ENCODE measurements around the gene EEF1A2.
"Not testable (repeated sequence)": the region's sequence is repeated elsewhere in the genome, so short reads cannot be mapped to it uniquely, and the experiment has no call there.

Gene EEF1A2

DNA sequence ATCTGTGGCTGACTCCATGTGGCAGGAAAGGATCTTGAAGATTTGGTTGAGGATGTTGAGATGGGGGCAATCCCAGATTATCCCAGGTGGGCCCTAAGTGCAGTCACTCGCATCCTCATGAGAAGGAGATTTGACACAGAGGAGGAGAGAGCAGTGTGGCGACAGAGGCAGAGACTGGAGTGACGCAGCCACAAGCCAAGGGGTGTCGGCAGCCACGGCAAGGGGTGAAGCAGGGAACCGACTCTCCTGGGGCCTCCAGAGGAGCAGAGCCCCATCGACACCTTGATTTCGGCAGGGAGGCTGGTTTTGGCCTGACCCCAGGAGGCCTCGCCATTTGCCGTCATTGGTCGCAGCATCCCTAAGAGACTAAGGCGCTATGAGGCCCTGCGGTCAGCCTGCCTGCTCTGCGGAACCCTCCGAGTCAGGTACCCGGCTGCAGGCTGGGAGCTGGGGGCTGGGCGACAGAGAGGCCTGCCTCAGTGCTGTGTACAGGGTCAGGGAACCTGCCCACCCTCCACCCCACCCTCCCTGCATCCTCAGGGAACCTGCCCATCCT, 12.5 kb downstream of the EEF1A2 start:
- no peak overlapping the region for H3K4me3 ChIP-seq (ENCODE audit: low read depth, low read length)
- TF ChIP-seq, protein P1, sequence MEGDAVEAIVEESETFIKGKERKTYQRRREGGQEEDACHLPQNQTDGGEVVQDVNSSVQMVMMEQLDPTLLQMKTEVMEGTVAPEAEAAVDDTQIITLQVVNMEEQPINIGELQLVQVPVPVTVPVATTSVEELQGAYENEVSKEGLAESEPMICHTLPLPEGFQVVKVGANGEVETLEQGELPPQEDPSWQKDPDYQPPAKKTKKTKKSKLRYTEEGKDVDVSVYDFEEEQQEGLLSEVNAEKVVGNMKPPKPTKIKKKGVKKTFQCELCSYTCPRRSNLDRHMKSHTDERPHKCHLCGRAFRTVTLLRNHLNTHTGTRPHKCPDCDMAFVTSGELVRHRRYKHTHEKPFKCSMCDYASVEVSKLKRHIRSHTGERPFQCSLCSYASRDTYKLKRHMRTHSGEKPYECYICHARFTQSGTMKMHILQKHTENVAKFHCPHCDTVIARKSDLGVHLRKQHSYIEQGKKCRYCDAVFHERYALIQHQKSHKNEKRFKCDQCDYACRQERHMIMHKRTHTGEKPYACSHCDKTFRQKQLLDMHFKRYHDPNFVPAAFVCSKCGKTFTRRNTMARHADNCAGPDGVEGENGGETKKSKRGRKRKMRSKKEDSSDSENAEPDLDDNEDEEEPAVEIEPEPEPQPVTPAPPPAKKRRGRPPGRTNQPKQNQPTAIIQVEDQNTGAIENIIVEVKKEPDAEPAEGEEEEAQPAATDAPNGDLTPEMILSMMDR (IDR thresholded peaks at IDR 0.05; ENCODE audit: insufficient read depth, low read depth, low read length, missing control alignments), result no peak

DNA sequence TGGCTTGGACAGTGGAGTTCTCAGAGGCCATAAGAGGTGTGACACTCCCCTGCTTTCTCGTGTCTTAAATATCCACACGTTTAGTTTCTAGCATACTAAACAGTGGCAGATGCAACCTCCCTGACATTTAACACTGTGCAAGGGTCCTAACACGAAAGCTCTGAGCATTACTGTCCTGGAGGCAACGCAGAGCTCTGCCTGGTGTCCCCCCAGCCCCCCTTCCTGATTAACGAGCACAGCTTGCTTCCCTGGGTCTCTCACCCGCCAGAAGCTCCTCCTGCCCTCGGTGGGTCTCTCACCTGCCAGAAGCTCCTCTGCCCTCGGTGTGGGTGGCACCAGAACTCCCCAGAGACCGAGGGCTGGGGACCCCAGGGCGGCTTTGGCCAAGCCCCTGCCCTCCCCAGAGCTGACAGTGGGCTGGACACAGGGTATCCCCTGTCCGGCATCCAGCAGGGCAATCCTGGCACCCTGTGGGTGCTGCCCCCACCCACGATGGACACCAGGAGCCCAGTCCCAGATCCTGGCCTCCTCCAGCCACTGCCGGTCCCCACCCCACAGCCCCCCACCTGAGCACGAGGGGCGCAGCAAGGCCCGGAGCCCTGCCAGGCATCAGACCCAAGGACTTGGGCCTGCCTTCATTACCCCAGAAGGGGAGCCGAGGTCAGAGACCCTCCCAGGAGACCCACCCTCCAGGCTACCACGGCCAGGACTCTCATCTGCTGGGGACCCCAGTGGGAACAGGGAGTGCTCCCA, 14.1 kb downstream of the EEF1A2 start:
- DNase-seq (ENCODE audit: low read depth), result no peak
- no peak overlapping the region for H3K4me3 ChIP-seq (ENCODE audit: low read depth, low read length)
- TF ChIP-seq, protein P1 (IDR thresholded peaks at IDR 0.05; ENCODE audit: insufficient read depth, low read depth, low read length, missing control alignments), result no peak

More for the DNA sequence above, 12.5 kb downstream of the EEF1A2 start:
- DNase-seq (ENCODE audit: low read depth), result no peak

DNA sequence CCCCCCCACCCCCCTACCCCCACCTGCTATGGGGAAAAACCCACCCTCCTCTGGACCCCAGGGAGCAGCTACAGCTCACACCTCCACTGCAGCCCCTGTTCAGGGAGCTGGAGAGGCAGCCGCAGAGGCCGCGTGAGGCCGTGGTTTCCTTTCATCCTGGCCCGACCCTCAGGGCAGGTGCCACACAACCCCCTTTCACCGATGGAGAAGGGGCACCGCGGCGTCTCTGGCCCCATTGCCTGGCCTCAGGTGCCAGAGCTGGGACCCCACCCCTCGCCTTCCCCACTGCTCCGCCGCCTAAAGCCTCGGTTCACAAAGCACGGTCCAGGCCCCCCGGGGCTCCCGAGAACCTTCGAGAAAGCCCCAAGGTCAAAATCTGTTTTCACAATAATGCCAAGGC, 14.6 kb downstream of the EEF1A2 start:
- no peak overlapping the region for H3K4me3 ChIP-seq (ENCODE audit: low read depth, low read length)
- no peak for DNase-seq (ENCODE audit: low read depth)
- TF ChIP-seq, protein P1 (IDR thresholded peaks at IDR 0.05; ENCODE audit: insufficient read depth, low read depth, low read length, missing control alignments), result no peak

DNA sequence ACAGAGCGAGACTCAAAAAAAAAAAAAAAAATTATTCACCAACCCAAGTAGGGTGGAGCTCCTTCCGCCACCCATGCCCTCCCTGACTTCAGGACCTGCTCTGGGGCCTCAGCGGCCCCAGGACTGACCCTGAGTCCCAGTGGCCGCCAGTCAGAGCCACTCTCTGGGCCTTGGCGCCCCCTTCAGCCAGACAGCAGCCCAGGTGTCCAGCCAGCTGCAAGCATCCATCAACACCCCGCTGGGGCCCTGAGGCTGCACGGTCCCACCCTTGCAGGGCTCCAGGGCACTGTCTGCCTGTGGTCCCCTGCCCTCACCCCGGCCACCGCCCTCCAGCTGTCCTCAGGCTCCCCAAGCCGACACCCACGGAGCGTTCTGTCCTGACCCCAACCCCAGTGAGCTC, 15.0 kb downstream of the EEF1A2 start:
- TF ChIP-seq, protein P1 (IDR thresholded peaks at IDR 0.05; ENCODE audit: insufficient read depth, low read depth, low read length, missing control alignments), result peak; percentile 3
- H3K4me3 ChIP-seq (ENCODE audit: low read depth, low read length), result no peak overlapping the region
- no peak for DNase-seq (ENCODE audit: low read depth)

DNA sequence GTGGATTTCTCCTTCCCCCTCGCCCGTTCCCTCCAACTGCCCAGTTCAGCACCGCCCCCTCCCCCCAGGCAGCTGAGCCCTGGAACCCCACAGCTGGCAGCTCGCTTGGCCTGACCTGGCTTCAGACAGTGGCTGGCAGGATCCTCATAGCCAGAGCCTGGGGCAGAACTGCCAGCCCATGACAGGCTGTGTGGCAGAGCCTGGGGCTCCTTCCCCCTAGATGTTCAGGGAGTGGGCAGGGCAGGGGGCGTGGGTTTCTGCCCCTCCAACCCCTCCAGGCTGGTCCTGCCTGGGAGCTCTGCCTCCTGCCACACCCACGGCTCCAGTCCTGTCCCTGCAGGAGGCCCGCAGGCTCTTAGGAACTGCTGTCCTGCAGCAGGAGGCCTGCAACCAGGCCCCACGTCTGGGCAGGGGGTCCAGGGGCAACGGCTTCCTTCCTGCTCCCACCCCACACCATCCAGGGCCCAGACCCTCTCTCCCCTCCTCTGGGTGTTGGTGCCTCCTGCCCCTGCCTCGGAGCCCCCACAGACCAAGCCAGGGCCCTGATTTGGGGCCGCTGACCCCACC, 16.8 kb downstream of the EEF1A2 start:
- DNase-seq (ENCODE audit: low read depth), result no peak
- H3K4me3 ChIP-seq (ENCODE audit: low read depth, low read length), result no peak overlapping the region
- TF ChIP-seq, protein P1 (IDR thresholded peaks at IDR 0.05; ENCODE audit: insufficient read depth, low read depth, low read length, missing control alignments), result no peak

DNA sequence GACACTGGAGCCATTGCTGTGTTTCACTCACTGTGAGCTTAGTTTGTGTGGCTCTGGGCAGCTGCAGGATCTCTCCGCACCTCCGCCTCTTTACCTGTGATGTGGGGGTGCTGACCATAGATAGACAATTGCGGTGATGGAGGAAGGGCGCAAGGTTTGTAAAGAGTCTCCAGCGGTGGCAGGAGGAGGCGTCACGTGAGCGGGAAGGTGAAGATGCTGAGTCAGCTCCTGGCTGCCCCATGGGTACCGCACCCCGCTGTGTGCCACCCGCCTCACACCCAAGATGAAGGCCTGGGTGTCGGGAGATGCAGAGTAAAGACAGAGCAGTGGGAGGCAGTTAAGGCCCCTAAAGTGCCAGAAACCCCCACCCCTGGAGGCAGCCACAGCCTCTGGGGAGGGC, 17.4 kb downstream of the EEF1A2 start:
- no peak overlapping the region for H3K4me3 ChIP-seq (ENCODE audit: low read depth, low read length)
- TF ChIP-seq, protein P1 (IDR thresholded peaks at IDR 0.05; ENCODE audit: insufficient read depth, low read depth, low read length, missing control alignments), result no peak
- DNase-seq (ENCODE audit: low read depth), result no peak

DNA sequence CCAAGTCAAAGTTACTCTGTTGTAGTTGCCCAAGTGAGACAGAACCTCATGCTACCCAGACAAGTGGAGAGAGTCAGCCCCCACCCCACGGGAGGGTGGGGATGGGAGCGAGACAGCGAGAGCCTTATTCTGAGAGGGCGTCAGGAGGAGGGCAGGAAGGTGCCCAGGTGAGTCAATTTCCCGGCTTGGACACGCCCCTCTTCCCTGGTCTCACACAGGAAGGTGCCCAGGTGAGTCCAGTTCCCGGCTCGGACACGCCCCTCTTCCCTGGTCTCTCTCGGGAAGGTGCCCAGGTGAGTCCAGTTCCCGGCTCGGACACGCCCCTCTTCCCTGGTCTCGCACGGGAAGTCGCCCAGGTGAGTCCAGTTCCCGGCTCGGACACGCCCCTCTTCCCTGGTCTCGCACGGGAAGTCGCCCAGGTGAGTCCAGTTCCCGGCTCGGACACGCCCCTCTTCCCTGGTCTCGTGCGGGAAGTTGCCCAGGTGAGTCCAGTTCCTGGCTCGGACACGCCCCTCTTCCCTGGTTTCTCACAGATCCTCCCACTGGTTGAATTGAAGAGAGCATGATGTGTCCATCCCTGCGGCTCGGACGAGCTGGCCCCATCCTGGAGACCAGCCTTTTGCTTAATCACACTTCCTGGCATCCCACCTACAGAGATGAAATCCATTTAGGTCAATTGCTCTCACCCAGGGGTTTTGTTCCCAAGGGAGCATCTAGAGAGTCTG, 19.0 kb downstream of the EEF1A2 start:
- not testable (repeated sequence) for H3K4me3 ChIP-seq (ENCODE audit: low read depth, low read length); DNase-seq (ENCODE audit: low read depth)
